ENCODE measurements around the gene ITGAX. TPM values are rescaled to one million over a fixed set of nuclear protein-coding genes. Genes with fewer than 3 reads are reported as not detected.

Gene ITGAX
- polyA plus RNA-seq, 1 of the 3 experiments (the other 2 are of a cell fraction), result 0.66 TPM

- Histone ChIP-seq H3F3A (replicated peaks; ENCODE audit: insufficient read depth) (no peaks in the 10 kb centered on the region), H3K4me2 (no peak overlapping the region), H3K27ac (ENCODE audit: low read depth in 2 of 2, low read length in 1 of 2) (no peak overlapping the region), H3K79me2 (ENCODE audit: insufficient read depth) (no peaks in the 10 kb centered on the region), H3K9me3 (no peaks in the 10 kb centered on the region), H3K27me3 (ENCODE audit: insufficient read depth) (peaks cover 28% of the 10 kb centered on the region), H3K9ac (no peak overlapping the region), H3K4me1 (ENCODE audit: control insufficient read depth in 1 of 2, insufficient read depth in 2 of 2, low read depth in 1 of 2, low read length in 1 of 2) (no peaks in the 10 kb centered on the region), H3K36me3 (replicated peaks in 1 of 2; ENCODE audit: control insufficient read depth in 1 of 2, insufficient read depth in 2 of 2, low read length in 1 of 2) (no peaks in the 10 kb centered on the region), H3K4me3 (ENCODE audit: low read depth in 2 of 2, low read length in 1 of 2) (no peak overlapping the region), H2AFZ (ENCODE audit: low read depth) (no peak overlapping the region), H3K9me2 (no peaks in the 10 kb centered on the region), H4K20me1 (ENCODE audit: insufficient read depth) (no peaks in the 10 kb centered on the region)
- peak; percentile 17 for DNase-seq
- CTCF ChIA-PET, result no interaction called here
- TF ChIP-seq FOSL2 (IDR thresholded peaks at IDR 0.05; ENCODE audit: borderline replicate concordance, low read depth), result 0 out of 2 replicates have a peak, but pooled peaks have one; percentile 10
- TF ChIP-seq, protein P1, sequence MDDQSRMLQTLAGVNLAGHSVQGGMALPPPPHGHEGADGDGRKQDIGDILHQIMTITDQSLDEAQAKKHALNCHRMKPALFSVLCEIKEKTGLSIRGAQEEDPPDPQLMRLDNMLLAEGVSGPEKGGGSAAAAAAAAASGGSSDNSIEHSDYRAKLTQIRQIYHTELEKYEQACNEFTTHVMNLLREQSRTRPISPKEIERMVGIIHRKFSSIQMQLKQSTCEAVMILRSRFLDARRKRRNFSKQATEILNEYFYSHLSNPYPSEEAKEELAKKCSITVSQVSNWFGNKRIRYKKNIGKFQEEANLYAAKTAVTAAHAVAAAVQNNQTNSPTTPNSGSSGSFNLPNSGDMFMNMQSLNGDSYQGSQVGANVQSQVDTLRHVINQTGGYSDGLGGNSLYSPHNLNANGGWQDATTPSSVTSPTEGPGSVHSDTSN (IDR thresholded peaks at IDR 0.05), result no peak
- no peak for TF ChIP-seq FOXJ3 (CRISPR knock-in tag; IDR thresholded peaks at IDR 0.05)
- TF ChIP-seq, protein P2, sequence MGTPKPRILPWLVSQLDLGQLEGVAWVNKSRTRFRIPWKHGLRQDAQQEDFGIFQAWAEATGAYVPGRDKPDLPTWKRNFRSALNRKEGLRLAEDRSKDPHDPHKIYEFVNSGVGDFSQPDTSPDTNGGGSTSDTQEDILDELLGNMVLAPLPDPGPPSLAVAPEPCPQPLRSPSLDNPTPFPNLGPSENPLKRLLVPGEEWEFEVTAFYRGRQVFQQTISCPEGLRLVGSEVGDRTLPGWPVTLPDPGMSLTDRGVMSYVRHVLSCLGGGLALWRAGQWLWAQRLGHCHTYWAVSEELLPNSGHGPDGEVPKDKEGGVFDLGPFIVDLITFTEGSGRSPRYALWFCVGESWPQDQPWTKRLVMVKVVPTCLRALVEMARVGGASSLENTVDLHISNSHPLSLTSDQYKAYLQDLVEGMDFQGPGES (IDR thresholded peaks at IDR 0.05; ENCODE audit: low read depth, low read length), result no peak
- 36% methylated on average over 16 of the region's 28 CpGs for WGBS (ENCODE audit: low lambda C conversion rate)
- POLR2A ChIA-PET, result no interaction called here
Observed at GRCh38 chr16:31356566-31357323, 1.8 kb downstream of the ITGAX start.

DNA sequence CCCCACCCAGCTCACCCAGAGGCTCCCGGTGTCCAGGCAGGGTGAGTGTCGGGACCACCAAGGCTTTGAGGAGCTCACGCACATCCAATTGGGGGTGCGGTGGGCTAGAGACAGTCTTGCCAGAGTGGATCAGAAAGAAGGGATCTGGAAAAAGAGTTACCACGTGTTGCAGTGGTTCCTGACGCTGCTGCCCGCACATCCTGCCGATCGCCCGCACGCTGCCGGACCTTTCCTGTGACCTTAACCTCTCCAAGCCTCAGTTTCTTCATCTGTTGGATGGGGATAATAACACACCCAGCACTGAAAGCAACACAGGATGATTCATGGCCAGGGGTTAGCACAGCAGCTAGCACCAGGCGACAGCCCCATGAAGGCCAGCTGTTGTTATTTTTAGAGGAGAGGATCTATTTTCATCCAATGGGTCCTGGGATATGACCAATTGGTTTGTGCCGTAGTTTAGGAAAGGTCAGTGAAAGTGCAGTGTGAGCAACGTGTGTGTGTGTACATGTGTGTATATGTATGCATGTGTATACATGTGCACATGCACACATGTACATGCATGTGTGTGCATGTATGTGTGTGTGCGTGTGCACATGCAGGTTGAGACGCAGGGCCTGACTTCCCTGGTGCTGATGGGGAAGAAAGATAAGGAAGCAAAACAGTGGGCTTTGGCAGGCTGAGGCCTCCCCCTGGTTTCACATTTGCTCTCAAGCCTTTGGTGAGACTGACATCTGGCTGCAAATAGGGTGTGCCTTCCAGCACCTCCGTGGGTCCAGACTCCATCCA lies 2.5 kb downstream of the ITGAX start:
- H3K9me3 ChIP-seq, result no peaks in the 10 kb centered on the region
- H2AFZ ChIP-seq (ENCODE audit: low read depth), result no peak overlapping the region
- DNase-seq, result peak; percentile 14
- TF ChIP-seq CHD2 (IDR thresholded peaks at IDR 0.05; ENCODE audit: low read length, partially characterized antibody) (no peak), TCF12 (IDR thresholded peaks at IDR 0.05) (no peak), FOXM1 (IDR thresholded peaks at IDR 0.05; ENCODE audit: low read depth) (no peak), EZH2phosphoT487 (IDR thresholded peaks at IDR 0.05; ENCODE audit: borderline replicate concordance, low read depth) (no peak), ELF1 (IDR thresholded peaks at IDR 0.05) (no peak), REST (IDR thresholded peaks at IDR 0.05; ENCODE audit: low read depth, low read length) (no peak)
- TF ChIP-seq, protein P2 (IDR thresholded peaks at IDR 0.05; ENCODE audit: low read depth, low read length), result no peak
- H3K4me3 ChIP-seq (ENCODE audit: low read depth in 2 of 2, low read length in 1 of 2), result no peak overlapping the region
- WGBS (ENCODE audit: low lambda C conversion rate), result 58% methylated on average over 17 of the region's 18 CpGs
- no peak overlapping the region for H3K27ac ChIP-seq (ENCODE audit: low read depth in 2 of 2, low read length in 1 of 2)
- H3K4me2 ChIP-seq, result no peak overlapping the region
- H3K27me3 ChIP-seq (ENCODE audit: insufficient read depth), result peaks cover 23% of the 10 kb centered on the region
- POLR2A ChIA-PET, result no interaction called here
- no peaks in the 10 kb centered on the region for H3F3A ChIP-seq (replicated peaks; ENCODE audit: insufficient read depth)
- H3K79me2 ChIP-seq (ENCODE audit: insufficient read depth), result no peaks in the 10 kb centered on the region
- no peak overlapping the region for H3K9ac ChIP-seq
- CTCF ChIA-PET, result no interaction called here
- H3K4me1 ChIP-seq (ENCODE audit: control insufficient read depth in 1 of 2, insufficient read depth in 2 of 2, low read depth in 1 of 2, low read length in 1 of 2), result no peaks in the 10 kb centered on the region
- no peaks in the 10 kb centered on the region for H4K20me1 ChIP-seq (ENCODE audit: insufficient read depth)
- no peaks in the 10 kb centered on the region for H3K36me3 ChIP-seq (replicated peaks in 1 of 2; ENCODE audit: control insufficient read depth in 1 of 2, insufficient read depth in 2 of 2, low read length in 1 of 2)
- H3K9me2 ChIP-seq, result no peaks in the 10 kb centered on the region

Measured in SK-N-SH (cell line).